Keratinocyte (primary cell): ENCODE data around the gene QSOX2. TPM values are rescaled to one million over a fixed set of nuclear protein-coding genes. Genes with fewer than 3 reads are reported as not detected.

Experiments
- DNase-seq: peaks from one replicate; pipeline ENCODE4 v3.0.0-alpha.2; 2011; ENCODE audit warnings: low read depth, missing footprints, low spot score
- FAIRE-seq: peaks from 2 replicates; lab custom pipeline; 2011; peaks lifted over from hg19 to GRCh38; lab: Jason Lieb, UNC
- H2AFZ ChIP-seq: 2 replicates; pipeline ENCODE4 v1.6.0; 2012; ENCODE audit warnings: low read length, control low read depth, inconsistent platforms; ENCODE audit not compliant: control insufficient read depth
- H3K27ac ChIP-seq: 2 replicates; pipeline ENCODE4 v1.5.1; 2011; ENCODE audit warnings: low read length; ENCODE audit not compliant: control insufficient read depth, insufficient read depth
- H3K27me3 ChIP-seq: 3 replicates; pipeline ENCODE4 v1.6.0; 2011; ENCODE audit warnings: low read length; ENCODE audit not compliant: control insufficient read depth, insufficient read depth; ENCODE audit errors: extremely low read depth
- H3K36me3 ChIP-seq, 2 experiments: 2 replicates in 1 of 2; 3 replicates in 1 of 2; pipeline ENCODE4 v1.5.1; 2011; ENCODE audit warnings: low read length in 2 of 2, mild to moderate bottlenecking in 1 of 2; ENCODE audit not compliant: control insufficient read depth in 2 of 2, insufficient read depth in 2 of 2; ENCODE audit errors: extremely low read depth in 1 of 2
- H3K4me1 ChIP-seq: 3 replicates; pipeline ENCODE4 v1.5.1; 2011; ENCODE audit warnings: low read length; ENCODE audit not compliant: control insufficient read depth, insufficient read depth; ENCODE audit errors: extremely low read depth
- H3K4me2 ChIP-seq: 3 replicates; pipeline ENCODE4 v1.6.0; 2011; ENCODE audit warnings: low read depth, low read length; ENCODE audit not compliant: control insufficient read depth, insufficient read depth; ENCODE audit errors: extremely low read depth
- H3K4me3 ChIP-seq, 3 experiments: fragments of 200-600 bp in 1 of 3; sonication (generic) in 1 of 3; 2 replicates in 2 of 3; 3 replicates in 1 of 3; pipeline ENCODE4 v1.5.1; 2011 to 2016; ENCODE audit warnings: low read length in 3 of 3, mild to moderate bottlenecking in 3 of 3, control low read depth in 2 of 3, inconsistent platforms in 1 of 3, low read depth in 1 of 3, mixed read lengths in 1 of 3, mixed run types in 1 of 3, moderate library complexity in 1 of 3; ENCODE audit not compliant: control insufficient read depth in 2 of 3, insufficient read depth in 2 of 3; ENCODE audit errors: extremely low read depth in 1 of 3
- H3K79me2 ChIP-seq: 2 replicates; pipeline ENCODE4 v1.6.0; 2012; ENCODE audit warnings: low read length; ENCODE audit not compliant: control insufficient read depth, insufficient read depth
- H3K9ac ChIP-seq: 3 replicates; pipeline ENCODE4 v1.6.0; 2011; ENCODE audit warnings: low read length; ENCODE audit not compliant: control insufficient read depth, insufficient read depth; ENCODE audit errors: extremely low read depth
- H3K9me1 ChIP-seq: 3 replicates; pipeline ENCODE4 v1.6.0; 2011; ENCODE audit warnings: low read length; ENCODE audit not compliant: control insufficient read depth, insufficient read depth; ENCODE audit errors: extremely low read depth
- H3K9me3 ChIP-seq: 2 replicates; pipeline ENCODE4 v1.5.1; 2012; ENCODE audit warnings: low read depth, low read length; ENCODE audit not compliant: control insufficient read depth
- H4K20me1 ChIP-seq: 3 replicates; pipeline ENCODE4 v1.6.0; 2011; ENCODE audit warnings: low read length; ENCODE audit not compliant: control insufficient read depth, insufficient read depth; ENCODE audit errors: extremely low read depth
- EZH2 ChIP-seq: IDR thresholded peaks from one replicate; pipeline ENCODE4 v1.6.1; 2012; ENCODE audit warnings: inconsistent platforms, mild to moderate bottlenecking, low read length, moderate library complexity
- dilution Hi-C: fragments of 300-500 bp; cut with MboI; formaldehyde crosslinking; loops from one replicate; pipeline ENCODE4 v1.7.0; 2020; ENCODE audit warnings: low sequenced_read_pairs; ENCODE audit not compliant: extremely low pct_ligation_motif_present
- polyA plus RNA-seq, 5 experiments: library from polyadenylated mRNA; depleted of rRNA in 3 of 5; stranded (reverse) in 3 of 5; stranded (forward) in 1 of 5; unstranded in 1 of 5; fragments of >200 nt; gene quantifications; 1 replicate in 1 of 5; 2 replicates in 3 of 5; 3 replicates in 1 of 5; pipeline versions ENCODE4 v1.2.1 to v1.2.3, GENCODE V29; 2011 to 2012; ENCODE audit warnings: missing spikeins in 2 of 5, low read depth in 1 of 5, low replicate concordance in 1 of 5
- TF ChIP-seq, protein P1 (sequence below), 3 experiments: IDR thresholded peaks in 1 of 3; conservative IDR thresholded peaks in 1 of 3; optimal IDR thresholded peaks in 1 of 3; 2 replicates in 2 of 3; 3 replicates in 1 of 3; pipeline versions ENCODE3 to v1.5.1; 2011; ENCODE audit warnings: low read length in 3 of 3, mild to moderate bottlenecking in 3 of 3, moderate library complexity in 2 of 3, control low read depth in 1 of 3, inconsistent platforms in 1 of 3; ENCODE audit not compliant: insufficient read depth in 2 of 3; ENCODE audit errors: extremely low read depth in 1 of 3

QSOX2 gene
- polyA plus RNA-seq, 1 donor (not counting 4 experiments of a cell fraction or from before 2014, with no cell fraction given): 11.9 TPM

DNA sequence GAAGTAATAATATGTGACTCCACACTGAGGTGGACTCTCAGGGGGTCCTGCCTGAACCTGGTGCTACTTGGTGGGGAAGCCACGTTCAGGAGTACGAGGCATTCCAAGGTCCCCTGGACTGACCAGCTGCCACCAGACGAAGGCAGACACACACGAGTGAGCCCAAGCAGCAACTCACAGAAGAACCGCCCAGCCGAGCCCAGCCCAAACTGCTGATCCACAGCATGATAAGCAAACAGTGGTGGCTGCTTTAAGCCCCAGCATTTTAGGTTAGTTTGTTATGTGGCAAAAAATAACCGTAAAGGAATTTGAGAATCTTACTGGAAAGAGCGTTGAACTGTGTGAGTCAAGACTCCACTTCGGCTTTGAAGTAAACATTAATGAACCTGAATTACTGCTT is 31.9 kb downstream of the QSOX2 start:
- no peak for DNase-seq
- H3K4me2 ChIP-seq: no peak overlapping the region
- no peak for TF ChIP-seq EZH2
- TF ChIP-seq, protein P1, sequence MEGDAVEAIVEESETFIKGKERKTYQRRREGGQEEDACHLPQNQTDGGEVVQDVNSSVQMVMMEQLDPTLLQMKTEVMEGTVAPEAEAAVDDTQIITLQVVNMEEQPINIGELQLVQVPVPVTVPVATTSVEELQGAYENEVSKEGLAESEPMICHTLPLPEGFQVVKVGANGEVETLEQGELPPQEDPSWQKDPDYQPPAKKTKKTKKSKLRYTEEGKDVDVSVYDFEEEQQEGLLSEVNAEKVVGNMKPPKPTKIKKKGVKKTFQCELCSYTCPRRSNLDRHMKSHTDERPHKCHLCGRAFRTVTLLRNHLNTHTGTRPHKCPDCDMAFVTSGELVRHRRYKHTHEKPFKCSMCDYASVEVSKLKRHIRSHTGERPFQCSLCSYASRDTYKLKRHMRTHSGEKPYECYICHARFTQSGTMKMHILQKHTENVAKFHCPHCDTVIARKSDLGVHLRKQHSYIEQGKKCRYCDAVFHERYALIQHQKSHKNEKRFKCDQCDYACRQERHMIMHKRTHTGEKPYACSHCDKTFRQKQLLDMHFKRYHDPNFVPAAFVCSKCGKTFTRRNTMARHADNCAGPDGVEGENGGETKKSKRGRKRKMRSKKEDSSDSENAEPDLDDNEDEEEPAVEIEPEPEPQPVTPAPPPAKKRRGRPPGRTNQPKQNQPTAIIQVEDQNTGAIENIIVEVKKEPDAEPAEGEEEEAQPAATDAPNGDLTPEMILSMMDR (optimal IDR thresholded peaks at IDR 0.05 in 1 of 3, IDR thresholded peaks at IDR 0.05 in 1 of 3, conservative IDR thresholded peaks at IDR 0.05 in 1 of 3; ENCODE audit: extremely low read depth in 1 of 3, insufficient read depth in 2 of 3, low read length in 3 of 3): no peak
- dilution Hi-C loops: no loop called here
- peaks cover 16% of the 10 kb centered on the region for H4K20me1 ChIP-seq
- H3K27ac ChIP-seq: no peak overlapping the region
- H3K4me3 ChIP-seq: no peak overlapping the region
- H3K9ac ChIP-seq: no peak overlapping the region
- H3K27me3 ChIP-seq: no peaks in the 10 kb centered on the region
- no peaks in the 10 kb centered on the region for H3K79me2 ChIP-seq
- H3K9me3 ChIP-seq: no peaks in the 10 kb centered on the region
- H3K4me1 ChIP-seq: peaks cover 3% of the 10 kb centered on the region
- no peak overlapping the region for H2AFZ ChIP-seq
- peaks cover under 1% of the 10 kb centered on the region for H3K9me1 ChIP-seq
- peaks cover 15 to 18% of the 10 kb centered on the region in 2 experiments for H3K36me3 ChIP-seq
- FAIRE-seq: no peak

DNA sequence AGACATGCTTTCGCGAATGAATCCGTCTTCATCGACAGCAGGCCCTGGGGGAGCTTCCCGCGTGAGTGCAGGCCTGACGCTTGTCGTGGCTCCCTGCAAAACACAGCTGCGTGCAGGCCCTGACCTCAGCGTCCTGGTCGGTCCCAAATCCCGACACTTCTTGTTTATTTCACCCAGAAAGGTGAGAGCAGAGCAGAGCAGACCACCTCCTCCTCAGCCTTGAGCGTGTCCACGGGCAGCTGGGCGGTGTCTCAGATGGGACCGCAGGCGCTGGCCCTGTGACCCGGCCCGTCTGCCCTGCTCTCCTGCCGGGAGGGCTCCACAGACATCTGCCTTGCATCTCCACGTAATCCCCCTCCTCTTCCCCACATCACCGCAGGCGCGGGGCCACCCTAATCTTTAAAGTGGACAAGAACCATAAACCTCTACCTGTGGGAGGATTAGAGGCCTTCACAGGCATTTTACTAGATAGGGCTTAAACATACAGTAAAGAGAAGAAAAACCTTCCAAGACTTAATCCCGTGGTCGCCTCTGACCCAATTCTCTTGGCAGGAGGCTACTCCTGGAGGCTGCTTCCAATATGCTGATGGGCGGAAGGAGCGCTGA is 33.2 kb downstream of the QSOX2 start:
- H3K9ac ChIP-seq: no peak overlapping the region
- H3K4me1 ChIP-seq: no peaks in the 10 kb centered on the region
- H3K9me1 ChIP-seq: no peaks in the 10 kb centered on the region
- no peaks in the 10 kb centered on the region for H3K27me3 ChIP-seq
- no peak for TF ChIP-seq EZH2
- TF ChIP-seq, protein P1 (optimal IDR thresholded peaks at IDR 0.05 in 1 of 3, IDR thresholded peaks at IDR 0.05 in 1 of 3, conservative IDR thresholded peaks at IDR 0.05 in 1 of 3; ENCODE audit: extremely low read depth in 1 of 3, insufficient read depth in 2 of 3, low read length in 3 of 3): no peak
- H3K4me2 ChIP-seq: no peak overlapping the region
- peaks cover 9% of the 10 kb centered on the region for H4K20me1 ChIP-seq
- no peak overlapping the region for H2AFZ ChIP-seq
- H3K27ac ChIP-seq: no peak overlapping the region
- DNase-seq: no peak
- dilution Hi-C loops: no loop called here
- H3K36me3 ChIP-seq: peaks cover 9 to 17% of the 10 kb centered on the region in 2 experiments
- no peak for FAIRE-seq
- no peaks in the 10 kb centered on the region for H3K79me2 ChIP-seq
- no peaks in the 10 kb centered on the region for H3K9me3 ChIP-seq
- H3K4me3 ChIP-seq: no peak overlapping the region
